ENCODE data around the gene RFFL. TPM values are rescaled to one million over a fixed set of nuclear protein-coding genes. Genes with fewer than 3 reads are reported as not detected.

The RFFL gene
- total RNA-seq, 1 experiment from 2014 or later = 30.3 TPM

- ChIA-PET POLR2A (no interaction called here), CTCF (interaction anchor here (1.2 kb wide), 1 partner anchor 102 kb away, joined by 6 read pairs; the partner anchor contains the start of gene RAD51D)
- no peaks in the 10 kb centered on the region; the same call in 1 of the 2 replicates for H3K4me1 Mint-ChIP-seq
- H3K27ac Mint-ChIP-seq = no peak overlapping the region
- ATAC-seq = no peak
- no peaks in the 10 kb centered on the region for H3K9me3 Mint-ChIP-seq
- H3K4me3 Mint-ChIP-seq = no peak overlapping the region
- peaks cover 10% of the 10 kb centered on the region; the same call in 1 of the 2 replicates for H3K36me3 Mint-ChIP-seq
- DNase-seq (ENCODE audit: low spot score) = no peak
- TF ChIP-seq HMGXB4 (CRISPR knock-in tag; IDR thresholded peaks at IDR 0.05) = no peak
- TF ChIP-seq ZNF396 (CRISPR knock-in tag; IDR thresholded peaks at IDR 0.05; ENCODE audit: borderline replicate concordance) = no peak
- TF ChIP-seq STAT6 (CRISPR knock-in tag; conservative IDR thresholded peaks at IDR 0.05; ENCODE audit: low read depth) = no peak
- TF ChIP-seq OVOL2 (CRISPR knock-in tag; IDR thresholded peaks at IDR 0.05; ENCODE audit: borderline replicate concordance) = no peak
- TF ChIP-seq PREB (CRISPR knock-in tag; IDR thresholded peaks at IDR 0.05; ENCODE audit: borderline replicate concordance) = no peak
- no peak for TF ChIP-seq CTCF (IDR thresholded peaks at IDR 0.05)
- no peak for TF ChIP-seq FOXP1 (CRISPR knock-in tag; IDR thresholded peaks at IDR 0.05; ENCODE audit: borderline replicate concordance)
- no peak for TF ChIP-seq E2F1 (CRISPR knock-in tag; IDR thresholded peaks at IDR 0.05)
- no peak for TF ChIP-seq NR3C1 (CRISPR knock-in tag; conservative IDR thresholded peaks at IDR 0.05; ENCODE audit: low read depth)
- TF ChIP-seq NFYB (CRISPR knock-in tag; conservative IDR thresholded peaks at IDR 0.05; ENCODE audit: low read depth) = no peak
- no peak for TF ChIP-seq ZBTB43 (CRISPR knock-in tag; IDR thresholded peaks at IDR 0.05)
- TF ChIP-seq EMX1 (CRISPR knock-in tag; IDR thresholded peaks at IDR 0.05) = no peak
- TF ChIP-seq KAT7 (CRISPR knock-in tag; IDR thresholded peaks at IDR 0.05; ENCODE audit: borderline replicate concordance) = no peak
- TF ChIP-seq ZBTB21 (CRISPR knock-in tag; IDR thresholded peaks at IDR 0.05; ENCODE audit: borderline replicate concordance) = no peak
- no peaks in the 10 kb centered on the region for H3K27me3 Mint-ChIP-seq (ENCODE audit: low read depth)
Observed at GRCh38 chr17:35017021-35017420, 46.5 kb downstream of the RFFL start.

- H3K4me1 Mint-ChIP-seq = peaks cover 6% of the 10 kb centered on the region
- DNase-seq (ENCODE audit: low spot score) = no peak
- no peak for ATAC-seq
- no peak overlapping the region for H3K4me3 Mint-ChIP-seq
- ChIA-PET POLR2A (no interaction called here), CTCF (interaction anchor here (1.2 kb wide), 1 partner anchor 103 kb away, joined by 6 read pairs; the partner anchor contains the start of gene RAD51D)
- no peaks in the 10 kb centered on the region for H3K9me3 Mint-ChIP-seq
- H3K27ac Mint-ChIP-seq = no peak overlapping the region
- no peaks in the 10 kb centered on the region for H3K27me3 Mint-ChIP-seq (ENCODE audit: low read depth)
- H3K36me3 Mint-ChIP-seq = peaks cover 12% of the 10 kb centered on the region; the same call in 1 of the 2 replicates
- no peak for TF ChIP-seq ZNF317 (CRISPR knock-in tag; IDR thresholded peaks at IDR 0.05; ENCODE audit: borderline replicate concordance, low read depth)
- TF ChIP-seq AR (CRISPR knock-in tag; IDR thresholded peaks at IDR 0.05) = no peak
- no peak for TF ChIP-seq GABPB1 (CRISPR knock-in tag; IDR thresholded peaks at IDR 0.05)
- TF ChIP-seq GTF2I (CRISPR knock-in tag; conservative IDR thresholded peaks at IDR 0.05) = no peak
- no peak for TF ChIP-seq EMX1 (CRISPR knock-in tag; IDR thresholded peaks at IDR 0.05)
- no peak for TF ChIP-seq ZNF396 (CRISPR knock-in tag; IDR thresholded peaks at IDR 0.05; ENCODE audit: borderline replicate concordance)
- no peak for TF ChIP-seq NFATC4 (CRISPR knock-in tag; IDR thresholded peaks at IDR 0.05)
- TF ChIP-seq RELA (CRISPR knock-in tag; IDR thresholded peaks at IDR 0.05; ENCODE audit: borderline replicate concordance) = no peak
- TF ChIP-seq ZNF423 (CRISPR knock-in tag; IDR thresholded peaks at IDR 0.05) = no peak
- TF ChIP-seq ELF4 (CRISPR knock-in tag; IDR thresholded peaks at IDR 0.05; ENCODE audit: low read depth) = no peak
Observed at GRCh38 chr17:35016369-35016768, 47.1 kb downstream of the RFFL start.

Data from WTC11 (cell line).